ENCODE measurements around the gene PRKCH. TPM values are rescaled to one million over a fixed set of nuclear protein-coding genes. Genes with fewer than 3 reads are reported as not detected.
A peak's percentile ranks its signal among the peaks of the same experiment; 100 is the strongest.

The PRKCH gene
- total RNA-seq, 2 experiments from 2014 or later, result 193 to 194 TPM

- intact Hi-C loops (cut with micrococcal nuclease), result loop anchor here (2.0 kb wide), 1 partner anchor 46 kb away; no protein-coding TSS in a partner anchor
- no peaks in the 10 kb centered on the region for H3K27me3 Mint-ChIP-seq
- H3K27ac Mint-ChIP-seq, result peak overlapping the region; percentile 87
- TF ChIP-seq CTCF (IDR thresholded peaks at IDR 0.05), result no peak
- peaks cover 91% of the 10 kb centered on the region for H3K4me1 Mint-ChIP-seq (ENCODE audit: low read depth)
- peak overlapping the region; percentile 35 for H3K4me3 Mint-ChIP-seq
- H3K9me3 Mint-ChIP-seq, result peaks cover 10% of the 10 kb centered on the region
- ATAC-seq (no peak), DNase-seq (no peak)
- POLR2A ChIA-PET, result interaction anchor here (0.8 to 2.3 kb wide), 10 partner anchors 9 to 197 kb away, joined by 3 to 7 read pairs (median 4); no protein-coding TSS in a partner anchor
- CTCF ChIA-PET, result interaction anchor here (0.6 to 6.1 kb wide), 9 partner anchors 13 to 314 kb away, joined by 3 to 39 read pairs (median 5); no protein-coding TSS in a partner anchor
- H3K36me3 Mint-ChIP-seq (ENCODE audit: low read depth), result peaks cover 74% of the 10 kb centered on the region
Measured at GRCh38 chr14:61524211-61524806, 202.9 kb downstream of the PRKCH start.

GRCh38 chr14:61524936-61525292, 203.5 kb downstream of the PRKCH start:
- peaks cover 86% of the 10 kb centered on the region for H3K4me1 Mint-ChIP-seq (ENCODE audit: low read depth)
- no peak for TF ChIP-seq CTCF (IDR thresholded peaks at IDR 0.05)
- no peaks in the 10 kb centered on the region for H3K27me3 Mint-ChIP-seq
- ATAC-seq, result no peak
- CTCF ChIA-PET, result interaction anchor here (1.1 to 6.1 kb wide), 9 partner anchors 12 to 313 kb away, joined by 3 to 39 read pairs (median 5); no protein-coding TSS in a partner anchor
- intact Hi-C loops (cut with micrococcal nuclease), result loop anchor here (2.0 to 5.0 kb wide), 4 partner anchors 42 to 172 kb away; partner anchors contain the start of gene HIF1A
- peak overlapping the region; percentile 87 for H3K27ac Mint-ChIP-seq
- H3K9me3 Mint-ChIP-seq, result peaks cover 10% of the 10 kb centered on the region
- H3K4me3 Mint-ChIP-seq, result peak overlapping the region; percentile 35
- DNase-seq, result no peak
- POLR2A ChIA-PET, result interaction anchor here (0.8 to 2.5 kb wide), 13 partner anchors 9 to 196 kb away, joined by 3 to 9 read pairs (median 4); no protein-coding TSS in a partner anchor
- H3K36me3 Mint-ChIP-seq (ENCODE audit: low read depth), result peaks cover 70% of the 10 kb centered on the region

- Mint-ChIP-seq H3K27me3 (no peaks in the 10 kb centered on the region), H3K9me3 (peaks cover 10% of the 10 kb centered on the region), H3K4me3 (peak overlapping the region; percentile 43), H3K27ac (peak overlapping the region; percentile 87), H3K4me1 (ENCODE audit: low read depth) (peaks cover 88% of the 10 kb centered on the region), H3K36me3 (ENCODE audit: low read depth) (peaks cover 72% of the 10 kb centered on the region)
- TF ChIP-seq CTCF (IDR thresholded peaks at IDR 0.05), result no peak
- peak; percentile 77 for ATAC-seq
- DNase-seq, result peak; percentile 89
- POLR2A ChIA-PET, result interaction anchor here (0.7 to 2.5 kb wide), 13 partner anchors 8 to 70 kb away, joined by 3 to 9 read pairs (median 4); no protein-coding TSS in a partner anchor
- CTCF ChIA-PET, result interaction anchor here (0.8 to 6.1 kb wide), 10 partner anchors 11 to 313 kb away, joined by 3 to 39 read pairs (median 4); no protein-coding TSS in a partner anchor
- intact Hi-C loops (cut with micrococcal nuclease), result loop anchor here (2.0 to 5.0 kb wide), 4 partner anchors 42 to 172 kb away; partner anchors contain the start of gene HIF1A
Measured at GRCh38 chr14:61525293-61526011, 204.1 kb downstream of the PRKCH start.

GRCh38 chr14:61526405-61527312, 205.3 kb downstream of the PRKCH start:
- H3K36me3 Mint-ChIP-seq (ENCODE audit: low read depth), result peaks cover 80% of the 10 kb centered on the region
- intact Hi-C loops (cut with micrococcal nuclease), result loop anchor here (5.0 kb wide), 3 partner anchors 41 to 171 kb away; partner anchors contain the start of gene HIF1A
- no peaks in the 10 kb centered on the region for H3K27me3 Mint-ChIP-seq
- peaks cover 94% of the 10 kb centered on the region for H3K4me1 Mint-ChIP-seq (ENCODE audit: low read depth)
- H3K9me3 Mint-ChIP-seq, result peaks cover 10% of the 10 kb centered on the region
- CTCF ChIA-PET, result interaction anchor here (1.2 to 6.1 kb wide), 3 partner anchors 15 to 63 kb away, joined by 3 to 39 read pairs (median 29); no protein-coding TSS in a partner anchor
- peak; percentile 49 for DNase-seq
- H3K4me3 Mint-ChIP-seq, result no peak overlapping the region
- TF ChIP-seq CTCF (IDR thresholded peaks at IDR 0.05), result no peak
- H3K27ac Mint-ChIP-seq, result peak overlapping the region; percentile 87
- ATAC-seq, result no peak
- POLR2A ChIA-PET, result interaction anchor here (0.6 to 2.5 kb wide), 7 partner anchors 15 to 169 kb away, joined by 3 to 9 read pairs (median 3); partner anchors contain the start of gene HIF1A

Data from activated CD8-positive, alpha-beta T cell treated with anti-CD3 and anti-CD28 coated beads for 36 hours (primary cell).